HG02884 (cell line): ENCODE measurements around the gene KLRF2.

ENCODE experiments used
- ATAC-seq: cut with Tn5 transposase; IDR thresholded peaks from one replicate; pipeline ENCODE4 v1.9.1; 2021; ENCODE audit warnings: mild to moderate bottlenecking, moderate library complexity; ENCODE audit not compliant: unreplicated experiment

KLRF2 gene

GRCh38 chr12:9933958-9934357 is 52.7 kb downstream of the KLRF2 start:
- ATAC-seq: no peak

- ATAC-seq: no peak
These were observed 53.7 kb downstream of the KLRF2 start for GRCh38 chr12:9935026-9935425.

GRCh38 chr12:9936591-9936990 is 55.3 kb downstream of the KLRF2 start:
- ATAC-seq: no peak

- no peak for ATAC-seq
These were observed 59.1 kb downstream of the KLRF2 start for GRCh38 chr12:9940375-9940774.

- ATAC-seq: no peak
These were observed 60.5 kb downstream of the KLRF2 start for GRCh38 chr12:9941838-9942237.

GRCh38 chr12:9943240-9943639 is 62.0 kb downstream of the KLRF2 start:
- ATAC-seq: no peak

GRCh38 chr12:9944391-9944790 is 63.1 kb downstream of the KLRF2 start:
- ATAC-seq: no peak
